ENCODE measurements around the gene ALKBH3. TPM values are rescaled to one million over a fixed set of nuclear protein-coding genes. Genes with fewer than 3 reads are reported as not detected.

ALKBH3 gene
- total and polyA plus RNA-seq, 2 of the 13 experiments (the other 11 are each of a cell fraction or from before 2014, with no cell fraction given): 17.8 to 36.1 TPM

- peak; percentile 14; the same call in 1 of the 2 replicates for TF ChIP-seq USF2 (IDR thresholded peaks at IDR 0.05; ENCODE audit: low read depth, low read length)
- TF ChIP-seq USF2 (CRISPR knock-in tag; IDR thresholded peaks at IDR 0.05; ENCODE audit: borderline replicate concordance): peak; percentile 63; the same call in 1 of the 2 replicates
- no peak for TF ChIP-seq ZNF703 (CRISPR knock-in tag; IDR thresholded peaks at IDR 0.05; ENCODE audit: borderline replicate concordance)
- no peak for TF ChIP-seq ZNF788 (CRISPR knock-in tag; IDR thresholded peaks at IDR 0.05; ENCODE audit: borderline replicate concordance)
- TF ChIP-seq XBP1 (CRISPR knock-in tag; IDR thresholded peaks at IDR 0.05): no peak
- no peak for TF ChIP-seq RORA (CRISPR knock-in tag; IDR thresholded peaks at IDR 0.05)
- TF ChIP-seq CEBPZ (IDR thresholded peaks at IDR 0.05; ENCODE audit: low read length): no peak
- TF ChIP-seq MED8 (CRISPR knock-in tag; IDR thresholded peaks at IDR 0.05; ENCODE audit: insufficient replicate concordance): no peak
- no peak for TF ChIP-seq NCOA1 (CRISPR knock-in tag; IDR thresholded peaks at IDR 0.05)
- 0 out of 2 replicates have a peak, but pooled peaks have one; percentile 25 for TF ChIP-seq POGK (CRISPR knock-in tag; conservative IDR thresholded peaks at IDR 0.05)
- no peak for TF ChIP-seq ZNF629 (CRISPR knock-in tag; conservative IDR thresholded peaks at IDR 0.05)
- TF ChIP-seq ZNF138 (CRISPR knock-in tag; IDR thresholded peaks at IDR 0.05; ENCODE audit: low read depth): no peak
- TF ChIP-seq CREB1 (IDR thresholded peaks at IDR 0.05): peak; percentile 91
- peak; percentile 95 for TF ChIP-seq CREB1 (CRISPR knock-in tag; IDR thresholded peaks at IDR 0.05)
- no peak for TF ChIP-seq ZNF354B (CRISPR knock-in tag; IDR thresholded peaks at IDR 0.05)
- TF ChIP-seq ZNF337 (CRISPR knock-in tag; IDR thresholded peaks at IDR 0.05; ENCODE audit: borderline replicate concordance, low read depth): no peak
- no peak for TF ChIP-seq SALL2 (CRISPR knock-in tag; IDR thresholded peaks at IDR 0.05)
- no peak for TF ChIP-seq ASH2L (IDR thresholded peaks at IDR 0.05; ENCODE audit: insufficient read length, low read depth, low read length)
- no peak for TF ChIP-seq ZNF30 (CRISPR knock-in tag; IDR thresholded peaks at IDR 0.05)
- TF ChIP-seq ATF3 (CRISPR knock-in tag; IDR thresholded peaks at IDR 0.05): peak; percentile 81; the same call in 1 of the 2 replicates
- peak; percentile 72 for TF ChIP-seq HOXA3 (CRISPR knock-in tag; IDR thresholded peaks at IDR 0.05)
- TF ChIP-seq ZNF382 (CRISPR knock-in tag; IDR thresholded peaks at IDR 0.05; ENCODE audit: borderline replicate concordance): no peak
- peak; percentile 54; the same call in 1 of the 2 replicates for TF ChIP-seq NCOA2 (CRISPR knock-in tag; IDR thresholded peaks at IDR 0.05)
These were observed 40.2 kb downstream of the ALKBH3 start (continued) for GRCh38 chr11:43920598-43921419.
